ENCODE data around the gene RPL5.

DNA sequence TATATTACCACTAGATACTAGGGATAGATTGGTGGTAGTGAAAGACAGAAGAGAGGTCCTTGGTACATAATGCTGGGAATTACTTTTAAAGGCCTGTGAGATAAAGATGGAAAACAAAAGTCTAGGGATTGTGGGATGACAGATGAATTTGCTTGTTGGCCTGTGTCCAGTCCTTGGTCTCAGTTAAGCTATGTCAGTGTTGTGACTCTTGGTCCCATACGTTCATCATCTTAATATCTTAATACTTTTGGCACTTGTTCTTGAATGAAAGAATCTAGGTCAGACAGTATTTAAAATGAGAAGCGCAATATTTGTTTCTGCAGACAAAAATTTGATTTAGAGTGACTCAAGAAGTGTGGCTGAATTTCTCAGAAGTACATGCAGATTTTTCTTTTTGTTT, 7.6 kb downstream of the RPL5 start:
- no peak for TF ChIP-seq POLR2A (IDR thresholded peaks at IDR 0.05)
- TF ChIP-seq, protein P1, sequence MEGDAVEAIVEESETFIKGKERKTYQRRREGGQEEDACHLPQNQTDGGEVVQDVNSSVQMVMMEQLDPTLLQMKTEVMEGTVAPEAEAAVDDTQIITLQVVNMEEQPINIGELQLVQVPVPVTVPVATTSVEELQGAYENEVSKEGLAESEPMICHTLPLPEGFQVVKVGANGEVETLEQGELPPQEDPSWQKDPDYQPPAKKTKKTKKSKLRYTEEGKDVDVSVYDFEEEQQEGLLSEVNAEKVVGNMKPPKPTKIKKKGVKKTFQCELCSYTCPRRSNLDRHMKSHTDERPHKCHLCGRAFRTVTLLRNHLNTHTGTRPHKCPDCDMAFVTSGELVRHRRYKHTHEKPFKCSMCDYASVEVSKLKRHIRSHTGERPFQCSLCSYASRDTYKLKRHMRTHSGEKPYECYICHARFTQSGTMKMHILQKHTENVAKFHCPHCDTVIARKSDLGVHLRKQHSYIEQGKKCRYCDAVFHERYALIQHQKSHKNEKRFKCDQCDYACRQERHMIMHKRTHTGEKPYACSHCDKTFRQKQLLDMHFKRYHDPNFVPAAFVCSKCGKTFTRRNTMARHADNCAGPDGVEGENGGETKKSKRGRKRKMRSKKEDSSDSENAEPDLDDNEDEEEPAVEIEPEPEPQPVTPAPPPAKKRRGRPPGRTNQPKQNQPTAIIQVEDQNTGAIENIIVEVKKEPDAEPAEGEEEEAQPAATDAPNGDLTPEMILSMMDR (IDR thresholded peaks at IDR 0.05) = no peak

Measured in right lobe of liver (tissue), 4 donors.